K562 (cell line): ENCODE results near the gene ALDH1A2. TPM values are rescaled to one million over a fixed set of nuclear protein-coding genes. Genes with fewer than 3 reads are reported as not detected.

Experiments used
- CBFA2T2 ChIP-seq: fragments of 450-650 bp; conservative IDR thresholded peaks from 2 replicates; pipeline ENCODE4 v1.6.1; 2017; ENCODE audit warnings: mild to moderate bottlenecking
- GTF2F1 ChIP-seq: IDR thresholded peaks from 2 replicates; pipeline ENCODE4 v1.6.1; 2011; ENCODE audit warnings: low read depth, low read length, improper control_type of control experiment
- KLF6 ChIP-seq: fragments of 250-450 bp; sonication (Bioruptor Pico); IDR thresholded peaks from 2 replicates; pipeline ENCODE4 v1.4.0; 2020; ENCODE audit warnings: mild to moderate bottlenecking, moderate library complexity, borderline replicate concordance
- LARP7 ChIP-seq: fragments of 450-650 bp; IDR thresholded peaks from 2 replicates; pipeline ENCODE4 v1.6.1; 2016
- PRDM10 ChIP-seq: fragments of 450-650 bp; IDR thresholded peaks from 2 replicates; pipeline ENCODE4 v1.6.1; 2018; ENCODE audit not compliant: partially characterized antibody
- PTRF ChIP-seq: fragments of 450-650 bp; IDR thresholded peaks from 2 replicates; pipeline ENCODE4 v1.6.1; 2016; ENCODE audit warnings: mild to moderate bottlenecking, missing genetic modification characterization, missing compliant biosample characterization
- TBL1XR1 ChIP-seq, 2 experiments: IDR thresholded peaks; 2 replicates each; pipeline ENCODE4 v1.6.1; 2012; ENCODE audit warnings: improper control_type of control experiment in 2 of 2, low read length in 2 of 2, mild to moderate bottlenecking in 1 of 2
- ZBTB34 ChIP-seq: fragments of 250-450 bp; sonication (Bioruptor Pico); IDR thresholded peaks from 2 replicates; pipeline ENCODE4 v1.8.0; 2021; ENCODE audit warnings: mild to moderate bottlenecking, moderate library complexity
- ZNF121 ChIP-seq: sonication (generic); formaldehyde crosslinking; conservative IDR thresholded peaks from 2 replicates; pipeline ENCODE4 v1.8.0; 2022; ENCODE audit warnings: missing genetic modification reagents
- ZNF146 ChIP-seq: IDR thresholded peaks from one replicate; pipeline ENCODE4 v1.6.1; 2018; ENCODE audit warnings: missing compliant biosample characterization; ENCODE audit not compliant: unreplicated experiment
- ZNF583 ChIP-seq: fragments of 250-450 bp; sonication (Bioruptor Pico); IDR thresholded peaks from 2 replicates; pipeline ENCODE4 v1.4.0; 2020
- polyA plus RNA-seq, 8 experiments: library from polyadenylated mRNA; depleted of rRNA in 4 of 8; stranded (reverse) in 5 of 8; unstranded in 3 of 8; fragments of >200 nt; fragmentation: Nextera tagmentation in 2 of 8; fragmentation: Illumina TruSeq in 1 of 8; extraction: Ambion mirVana in 2 of 8; extraction: Trizol in 1 of 8; gene quantifications; 2 replicates each; pipeline versions ENCODE4 v1.2.1 to v1.2.3, GENCODE V29; 2011 to 2014; ENCODE audit warnings: inconsistent platforms in 1 of 8, missing spikeins in 1 of 8
- total RNA-seq, 7 experiments: library from RNA; depleted of rRNA in 6 of 7; stranded (reverse); fragments of >200 nt in 6 of 7; fragmentation: Illumina TruSeq in 2 of 7; extraction: Trizol in 2 of 7; gene quantifications; 2 replicates each; pipeline versions ENCODE4 v1.2.1 to v1.2.3, GENCODE V29; 2011 to 2021; ENCODE audit warnings: low replicate concordance in 1 of 7
- TF ChIP-seq, protein P1 (sequence below): fragments of 250-450 bp; sonication (Bioruptor Pico); IDR thresholded peaks from 2 replicates; pipeline ENCODE4 v1.8.0; 2022; ENCODE audit warnings: inconsistent platforms
- TF ChIP-seq, protein P2 (sequence below): sonication (generic); formaldehyde crosslinking; IDR thresholded peaks from 2 replicates; pipeline ENCODE4 v1.8.0; 2022; ENCODE audit warnings: mild to moderate bottlenecking, missing genetic modification reagents
- TF ChIP-seq, protein P3 (sequence below): sonication (generic); formaldehyde crosslinking; IDR thresholded peaks from 2 replicates; pipeline ENCODE4 v1.8.0; 2022; ENCODE audit warnings: missing genetic modification reagents, mild to moderate bottlenecking, borderline replicate concordance
- TF ChIP-seq, protein P4 (sequence below), 3 experiments: fragments of 200-800 bp in 1 of 3; fragments of 250-450 bp in 1 of 3; fragments of 450-650 bp in 1 of 3; sonication (Bioruptor Pico) in 1 of 3; sonication (Bioruptor generic) in 1 of 3; formaldehyde crosslinking in 1 of 3; IDR thresholded peaks; 2 replicates each; pipeline versions ENCODE4 v1.6.1 to v1.8.0; 2016 to 2022; ENCODE audit warnings: mild to moderate bottlenecking in 2 of 3, missing genetic modification characterization in 2 of 3, missing compliant biosample characterization in 1 of 3, moderate library complexity in 1 of 3

Gene ALDH1A2
- total and polyA plus RNA-seq, 9 of the 15 experiments (the other 6 are each of a cell fraction or from before 2014, with no cell fraction given), result 115 to 393 (median 333) TPM

DNA sequence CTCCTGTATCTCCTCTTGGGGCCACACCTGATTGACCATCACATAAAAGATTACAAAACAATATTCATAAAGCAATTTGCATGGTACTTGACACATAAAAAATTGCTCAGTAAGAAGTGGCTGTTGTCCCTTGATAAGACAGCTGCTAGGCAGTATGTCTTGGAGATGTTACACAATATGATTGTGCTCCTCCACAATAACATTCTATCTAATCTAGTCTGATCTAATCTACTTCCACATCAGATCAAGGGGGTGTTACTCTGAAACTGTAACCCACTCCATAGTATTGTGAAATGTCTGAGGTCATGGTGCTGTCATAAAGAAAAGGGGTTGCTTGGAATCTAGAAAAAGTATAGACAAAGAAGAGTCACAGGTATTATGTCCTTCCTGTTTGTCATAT lies 49.3 kb upstream of the ALDH1A2 start (continued):
- TF ChIP-seq CBFA2T2 (peak; percentile 75), GTF2F1 (no peak), PTRF (tag) (no peak), ZBTB34 (no peak), ZNF583 (CRISPR knock-in tag) (no peak), LARP7 (no peak), KLF6 (no peak), PRDM10 (no peak), TBL1XR1 (IDR thresholded peaks at IDR 0.05; ENCODE audit: low read length in 2 of 2) (peak in 1 of 2 experiments; percentile 60; a peak in 2 of 4 replicates), ZNF121 (CRISPR knock-in tag) (no peak), ZNF146 (CRISPR knock-in tag) (no peak)
- TF ChIP-seq, protein P1, sequence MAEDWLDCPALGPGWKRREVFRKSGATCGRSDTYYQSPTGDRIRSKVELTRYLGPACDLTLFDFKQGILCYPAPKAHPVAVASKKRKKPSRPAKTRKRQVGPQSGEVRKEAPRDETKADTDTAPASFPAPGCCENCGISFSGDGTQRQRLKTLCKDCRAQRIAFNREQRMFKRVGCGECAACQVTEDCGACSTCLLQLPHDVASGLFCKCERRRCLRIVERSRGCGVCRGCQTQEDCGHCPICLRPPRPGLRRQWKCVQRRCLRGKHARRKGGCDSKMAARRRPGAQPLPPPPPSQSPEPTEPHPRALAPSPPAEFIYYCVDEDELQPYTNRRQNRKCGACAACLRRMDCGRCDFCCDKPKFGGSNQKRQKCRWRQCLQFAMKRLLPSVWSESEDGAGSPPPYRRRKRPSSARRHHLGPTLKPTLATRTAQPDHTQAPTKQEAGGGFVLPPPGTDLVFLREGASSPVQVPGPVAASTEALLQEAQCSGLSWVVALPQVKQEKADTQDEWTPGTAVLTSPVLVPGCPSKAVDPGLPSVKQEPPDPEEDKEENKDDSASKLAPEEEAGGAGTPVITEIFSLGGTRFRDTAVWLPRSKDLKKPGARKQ (CRISPR knock-in tag), result no peak
- TF ChIP-seq, protein P2, sequence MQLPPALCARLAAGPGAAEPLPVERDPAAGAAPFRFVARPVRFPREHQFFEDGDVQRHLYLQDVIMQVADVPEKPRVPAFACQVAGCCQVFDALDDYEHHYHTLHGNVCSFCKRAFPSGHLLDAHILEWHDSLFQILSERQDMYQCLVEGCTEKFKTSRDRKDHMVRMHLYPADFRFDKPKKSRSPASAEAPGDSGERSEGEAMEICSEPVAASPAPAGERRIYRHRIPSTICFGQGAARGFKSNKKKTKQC (CRISPR knock-in tag), result no peak
- TF ChIP-seq, protein P3, sequence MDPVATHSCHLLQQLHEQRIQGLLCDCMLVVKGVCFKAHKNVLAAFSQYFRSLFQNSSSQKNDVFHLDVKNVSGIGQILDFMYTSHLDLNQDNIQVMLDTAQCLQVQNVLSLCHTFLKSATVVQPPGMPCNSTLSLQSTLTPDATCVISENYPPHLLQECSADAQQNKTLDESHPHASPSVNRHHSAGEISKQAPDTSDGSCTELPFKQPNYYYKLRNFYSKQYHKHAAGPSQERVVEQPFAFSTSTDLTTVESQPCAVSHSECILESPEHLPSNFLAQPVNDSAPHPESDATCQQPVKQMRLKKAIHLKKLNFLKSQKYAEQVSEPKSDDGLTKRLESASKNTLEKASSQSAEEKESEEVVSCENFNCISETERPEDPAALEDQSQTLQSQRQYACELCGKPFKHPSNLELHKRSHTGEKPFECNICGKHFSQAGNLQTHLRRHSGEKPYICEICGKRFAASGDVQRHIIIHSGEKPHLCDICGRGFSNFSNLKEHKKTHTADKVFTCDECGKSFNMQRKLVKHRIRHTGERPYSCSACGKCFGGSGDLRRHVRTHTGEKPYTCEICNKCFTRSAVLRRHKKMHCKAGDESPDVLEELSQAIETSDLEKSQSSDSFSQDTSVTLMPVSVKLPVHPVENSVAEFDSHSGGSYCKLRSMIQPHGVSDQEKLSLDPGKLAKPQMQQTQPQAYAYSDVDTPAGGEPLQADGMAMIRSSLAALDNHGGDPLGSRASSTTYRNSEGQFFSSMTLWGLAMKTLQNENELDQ (CRISPR knock-in tag), result no peak
- TF ChIP-seq, protein P4, sequence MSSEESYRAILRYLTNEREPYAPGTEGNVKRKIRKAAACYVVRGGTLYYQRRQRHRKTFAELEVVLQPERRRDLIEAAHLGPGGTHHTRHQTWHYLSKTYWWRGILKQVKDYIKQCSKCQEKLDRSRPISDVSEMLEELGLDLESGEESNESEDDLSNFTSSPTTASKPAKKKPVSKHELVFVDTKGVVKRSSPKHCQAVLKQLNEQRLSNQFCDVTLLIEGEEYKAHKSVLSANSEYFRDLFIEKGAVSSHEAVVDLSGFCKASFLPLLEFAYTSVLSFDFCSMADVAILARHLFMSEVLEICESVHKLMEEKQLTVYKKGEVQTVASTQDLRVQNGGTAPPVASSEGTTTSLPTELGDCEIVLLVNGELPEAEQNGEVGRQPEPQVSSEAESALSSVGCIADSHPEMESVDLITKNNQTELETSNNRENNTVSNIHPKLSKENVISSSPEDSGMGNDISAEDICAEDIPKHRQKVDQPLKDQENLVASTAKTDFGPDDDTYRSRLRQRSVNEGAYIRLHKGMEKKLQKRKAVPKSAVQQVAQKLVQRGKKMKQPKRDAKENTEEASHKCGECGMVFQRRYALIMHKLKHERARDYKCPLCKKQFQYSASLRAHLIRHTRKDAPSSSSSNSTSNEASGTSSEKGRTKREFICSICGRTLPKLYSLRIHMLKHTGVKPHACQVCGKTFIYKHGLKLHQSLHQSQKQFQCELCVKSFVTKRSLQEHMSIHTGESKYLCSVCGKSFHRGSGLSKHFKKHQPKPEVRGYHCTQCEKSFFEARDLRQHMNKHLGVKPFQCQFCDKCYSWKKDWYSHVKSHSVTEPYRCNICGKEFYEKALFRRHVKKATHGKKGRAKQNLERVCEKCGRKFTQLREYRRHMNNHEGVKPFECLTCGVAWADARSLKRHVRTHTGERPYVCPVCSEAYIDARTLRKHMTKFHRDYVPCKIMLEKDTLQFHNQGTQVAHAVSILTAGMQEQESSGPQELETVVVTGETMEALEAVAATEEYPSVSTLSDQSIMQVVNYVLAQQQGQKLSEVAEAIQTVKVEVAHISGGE (CRISPR knock-in tag; IDR thresholded peaks at IDR 0.05), result no peak
